Measurements from ENCODE around the gene DIAPH2.
A peak's percentile ranks its signal among the peaks of the same experiment; 100 is the strongest.

Gene DIAPH2

GRCh38 chrX:97314345-97314744 is 629.7 kb downstream of the DIAPH2 start:
- no peak for DNase-seq

- DNase-seq: no peak
These were observed 631.3 kb downstream of the DIAPH2 start for GRCh38 chrX:97315939-97316338.

- DNase-seq: no peak
These were observed 635.7 kb downstream of the DIAPH2 start for GRCh38 chrX:97320305-97320704.

GRCh38 chrX:97322401-97322800 is 637.8 kb downstream of the DIAPH2 start:
- DNase-seq: no peak

- no peak for DNase-seq
These were observed 641.8 kb downstream of the DIAPH2 start for GRCh38 chrX:97326456-97326855.

- DNase-seq: no peak
These were observed 644.3 kb downstream of the DIAPH2 start for GRCh38 chrX:97328853-97329390.

GRCh38 chrX:97330151-97330550 is 645.5 kb downstream of the DIAPH2 start:
- no peak for DNase-seq

GRCh38 chrX:97332963-97333362 is 648.3 kb downstream of the DIAPH2 start:
- no peak for DNase-seq

GRCh38 chrX:97334850-97335249 is 650.2 kb downstream of the DIAPH2 start:
- no peak for DNase-seq

GRCh38 chrX:97344724-97345123 is 660.1 kb downstream of the DIAPH2 start:
- DNase-seq: no peak

GRCh38 chrX:97358941-97359340 is 674.3 kb downstream of the DIAPH2 start:
- DNase-seq: no peak

- DNase-seq: no peak
These were observed 679.2 kb downstream of the DIAPH2 start for GRCh38 chrX:97363843-97364242.

GRCh38 chrX:97366237-97366636 is 681.6 kb downstream of the DIAPH2 start:
- no peak for DNase-seq

GRCh38 chrX:97367125-97367524 is 682.5 kb downstream of the DIAPH2 start:
- DNase-seq: no peak

GRCh38 chrX:97369947-97370346 is 685.3 kb downstream of the DIAPH2 start:
- DNase-seq: no peak

GRCh38 chrX:97372001-97372766 is 687.5 kb downstream of the DIAPH2 start:
- DNase-seq: no peak

GRCh38 chrX:97374266-97374665 is 689.6 kb downstream of the DIAPH2 start:
- DNase-seq: no peak

GRCh38 chrX:97380200-97380599 is 695.6 kb downstream of the DIAPH2 start:
- no peak for DNase-seq

GRCh38 chrX:97384685-97385084 is 700.0 kb downstream of the DIAPH2 start:
- no peak for DNase-seq

GRCh38 chrX:97387004-97387403 is 702.4 kb downstream of the DIAPH2 start:
- DNase-seq: no peak

GRCh38 chrX:97389761-97390192 is 705.1 kb downstream of the DIAPH2 start:
- DNase-seq: peak; percentile 28

- DNase-seq: no peak
These were observed 712.7 kb downstream of the DIAPH2 start for GRCh38 chrX:97397371-97397770.

- peak; percentile 58 for DNase-seq
These were observed 713.4 kb downstream of the DIAPH2 start for GRCh38 chrX:97398030-97398551.

GRCh38 chrX:97399400-97399799 is 714.8 kb downstream of the DIAPH2 start:
- DNase-seq: peak; percentile 65

- DNase-seq: no peak
These were observed 715.9 kb downstream of the DIAPH2 start for GRCh38 chrX:97400492-97400891.

Measured in activated CD4-positive, alpha-beta T cell treated with anti-CD3 and anti-CD28 coated beads, Interleukin-2, amount 50 U/mL, for 16 hours (primary cell).